Left renal cortex interstitium (tissue), 4 donors: ENCODE results near the gene SUGT1. TPM values are rescaled to one million over a fixed set of nuclear protein-coding genes. Genes with fewer than 3 reads are reported as not detected.
"Not testable (repeated sequence)": the region's sequence is repeated elsewhere in the genome, so short reads cannot be mapped to it uniquely, and the experiment has no call there.

Experiments
- DNase-seq, 4 donors: peaks; one replicate each; pipeline ENCODE4 v3.0.0-alpha.2; 2013; ENCODE audit warnings: low read depth in 4 of 4, low spot score in 2 of 4, missing footprints in 1 of 4
- polyA plus RNA-seq, 4 donors: library from polyadenylated mRNA; unstranded; fragments of 120-200 nt; gene quantifications; one replicate each; pipeline ENCODE4 v1.2.1, GENCODE V29; 2013; ENCODE audit not compliant: insufficient read length in 4 of 4

The SUGT1 gene
- polyA plus RNA-seq, 4 donors = 47.5 to 62.5 (median 51.3) TPM

GRCh38 chr13:52665325-52665724 is 12.7 kb downstream of the SUGT1 start:
- no peak for DNase-seq

- DNase-seq = no peak
Measured at GRCh38 chr13:52669677-52670076, 17.0 kb downstream of the SUGT1 start.

- DNase-seq = no peak
Measured at GRCh38 chr13:52670726-52671125, 18.1 kb downstream of the SUGT1 start.

- DNase-seq = no peak
Measured at GRCh38 chr13:52673465-52673864, 20.8 kb downstream of the SUGT1 start.

GRCh38 chr13:52677823-52678222 is 25.2 kb downstream of the SUGT1 start:
- no peak for DNase-seq

- DNase-seq = not testable (repeated sequence)
Measured at GRCh38 chr13:52685806-52686205, 33.2 kb downstream of the SUGT1 start.

- DNase-seq = no peak
Measured at GRCh38 chr13:52686376-52686775, 33.7 kb downstream of the SUGT1 start.

- no peak for DNase-seq
Measured at GRCh38 chr13:52695856-52696255, 43.2 kb downstream of the SUGT1 start.

GRCh38 chr13:52696566-52696965 is 43.9 kb downstream of the SUGT1 start:
- DNase-seq = no peak

- DNase-seq = no peak
Measured at GRCh38 chr13:52701728-52702465, 49.3 kb downstream of the SUGT1 start.

GRCh38 chr13:52703482-52703881 is 50.8 kb downstream of the SUGT1 start:
- DNase-seq = no peak

GRCh38 chr13:52706081-52706480 is 53.4 kb downstream of the SUGT1 start:
- no peak for DNase-seq

GRCh38 chr13:52707375-52707774 is 54.7 kb downstream of the SUGT1 start:
- DNase-seq = no peak

- not testable (repeated sequence) for DNase-seq
Measured at GRCh38 chr13:52708266-52708665, 55.6 kb downstream of the SUGT1 start.

- no peak for DNase-seq
Measured at GRCh38 chr13:52711286-52711685, 58.6 kb downstream of the SUGT1 start.

GRCh38 chr13:52712385-52712784 is 59.7 kb downstream of the SUGT1 start:
- DNase-seq = no peak

- no peak for DNase-seq
Measured at GRCh38 chr13:52713894-52714293, 61.3 kb downstream of the SUGT1 start.

- DNase-seq = not testable (repeated sequence)
Measured at GRCh38 chr13:52720904-52721303, 68.3 kb downstream of the SUGT1 start.

- not testable (repeated sequence) for DNase-seq
Measured at GRCh38 chr13:52721356-52721755, 68.7 kb downstream of the SUGT1 start.

- no peak for DNase-seq
Measured at GRCh38 chr13:52723181-52723580, 70.5 kb downstream of the SUGT1 start.

- DNase-seq = no peak
Measured at GRCh38 chr13:52725302-52725701, 72.7 kb downstream of the SUGT1 start.

GRCh38 chr13:52726258-52726657 is 73.6 kb downstream of the SUGT1 start:
- no peak for DNase-seq
